ENCODE data around the gene COBL.

DNA sequence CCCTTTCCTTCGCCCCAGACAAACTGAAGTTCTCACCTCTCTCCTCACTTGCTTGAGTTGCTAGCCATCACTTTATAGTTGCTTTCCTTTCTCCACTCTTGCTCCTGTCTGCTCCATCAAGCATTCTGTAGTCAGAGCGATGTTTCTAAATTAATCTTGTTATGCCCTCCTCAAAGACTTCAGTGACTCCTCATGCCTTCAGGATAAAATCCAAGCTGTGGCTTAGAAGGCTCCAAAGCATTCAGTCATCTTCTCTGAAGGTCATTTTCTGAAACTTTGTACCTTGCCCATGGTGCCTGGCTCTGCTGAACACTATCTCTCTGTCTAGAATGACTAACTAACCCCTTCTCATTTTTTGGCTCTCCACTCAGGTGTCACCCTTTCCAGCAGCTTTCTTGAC, 311.5 kb downstream of the COBL start:
- TF ChIP-seq EP300 (IDR thresholded peaks at IDR 0.05) (no peak), POLR2A (IDR thresholded peaks at IDR 0.05) (no peak), POLR2AphosphoS5 (IDR thresholded peaks at IDR 0.05) (no peak)

Data from suprapubic skin (tissue), 4 donors.